ENCODE data around the gene ANKRD33B. TPM values are rescaled to one million over a fixed set of nuclear protein-coding genes. Genes with fewer than 3 reads are reported as not detected.

ANKRD33B gene
- total and polyA plus RNA-seq, 9 of the 15 experiments (the other 6 are each of a cell fraction or from before 2014, with no cell fraction given), result 0.10 to 1.7 (median 0.40) TPM

- Histone ChIP-seq H3K4me1 (replicated peaks in 1 of 2; ENCODE audit: control insufficient read depth in 2 of 2, insufficient read depth in 2 of 2, low read length in 2 of 2) (no peaks in the 10 kb centered on the region; a peak in 2 of 5 replicates), H3K9ac (ENCODE audit: insufficient read depth in 1 of 2, low read depth in 2 of 2, low read length in 2 of 2) (no peak overlapping the region), H3K36me3 (ENCODE audit: control insufficient read depth, insufficient read depth, low read length) (no peaks in the 10 kb centered on the region), H3K9me3 (replicated peaks; ENCODE audit: control insufficient read depth, insufficient read depth, low read depth, low read length) (no peaks in the 10 kb centered on the region), H3K4me2 (ENCODE audit: insufficient read depth, low read length) (no peak overlapping the region), H4K20me1 (replicated peaks; ENCODE audit: control insufficient read depth, insufficient read depth, low read length) (peaks cover 11% of the 10 kb centered on the region; the same call in 1 of the 2 replicates), H3K9me1 (ENCODE audit: control insufficient read depth, insufficient read depth, low read length) (no peaks in the 10 kb centered on the region), H3K27ac (ENCODE audit: extremely low read depth, low read depth, low read length) (no peak overlapping the region), H3K79me2 (ENCODE audit: control insufficient read depth, insufficient read depth, low read length) (no peaks in the 10 kb centered on the region), H3K4me3 (no peak overlapping the region), H3K27me3 (ENCODE audit: control insufficient read depth in 2 of 2, insufficient read depth in 2 of 2, low read length in 2 of 2) (peaks cover 11 to 30% of the 10 kb centered on the region in 2 experiments), H2AFZ (ENCODE audit: low read depth, low read length) (no peak overlapping the region)
- FAIRE-seq (no peak), DNase-seq (ENCODE audit: extremely low read depth in 1 of 4, low spot score in 3 of 4) (no peak), ATAC-seq (no peak)
- intact Hi-C loops (cut with micrococcal nuclease), result no loop called here
- ChIA-PET CTCF (ENCODE audit: low intra/inter-chr PET ratio) (no interaction called here), POLR2A (no interaction called here)
- WGBS (ENCODE audit: insufficient coverage, low coverage, missing lambda C conversion rate), result 4% methylated on average over 7 of the region's 7 CpGs
- BruUV-seq (replicated peaks), result no TSS peak
- TF ChIP-seq FOXJ2 (tag; IDR thresholded peaks at IDR 0.05) (no peak), FOXM1 (IDR thresholded peaks at IDR 0.05; ENCODE audit: low read depth) (peak; percentile 20; the same call in 1 of the 2 replicates), FOXM1 (CRISPR knock-in tag; IDR thresholded peaks at IDR 0.05; ENCODE audit: low read depth) (no peak), RBM25 (IDR thresholded peaks at IDR 0.05; ENCODE audit: low read depth, low read length, severe bottlenecking) (peak; percentile 63), MCM5 (IDR thresholded peaks at IDR 0.05; ENCODE audit: low read depth) (no peak), ZNF134 (CRISPR knock-in tag; conservative IDR thresholded peaks at IDR 0.05) (peak; percentile 99)
- in situ Hi-C loops (cut with MboI), result no loop called here
Measured at GRCh38 chr5:10672146-10673016, 108.5 kb downstream of the ANKRD33B start.

Data from K562 (cell line).